Body of pancreas (tissue), 4 donors: ENCODE data around the gene CROCC.

Source experiments
- CTCF ChIP-seq, 7 experiments: fragments of 450-650 bp in 4 of 7; fragments of 200-600 bp in 3 of 7; sonication (generic) in 3 of 7; IDR thresholded peaks; one replicate each; pipeline ENCODE4 v1.5.1; 2016 to 2019; ENCODE audit warnings: antibody characterized with exemption in 7 of 7
- POLR2A ChIP-seq, 3 donors: fragments of 450-650 bp; IDR thresholded peaks; one replicate each; pipeline ENCODE4 v1.6.1; 2016; ENCODE audit warnings: antibody characterized with exemption in 3 of 3, mild to moderate bottlenecking in 2 of 3

- TF ChIP-seq CTCF (IDR thresholded peaks at IDR 0.05) (no peak), POLR2A (IDR thresholded peaks at IDR 0.05) (no peak)
Measured at GRCh38 chr1:16992675-16993074, 70.9 kb downstream of the CROCC start.
